H9 (cell line): ENCODE results near the gene CHST5. TPM values are rescaled to one million over a fixed set of nuclear protein-coding genes. Genes with fewer than 3 reads are reported as not detected.
A peak's percentile ranks its signal among the peaks of the same experiment; 100 is the strongest.

Experiments used
- DNase-seq: peaks from one replicate; pipeline ENCODE4 v3.0.0-alpha.2; 2017
- H2AFZ ChIP-seq: one replicate; pipeline ENCODE4 v1.6.1; 2013; ENCODE audit warnings: mild to moderate bottlenecking, low read length, control low read depth, moderate library complexity
- H2AK5ac ChIP-seq: 2 replicates; pipeline ENCODE4 v1.6.1; 2013; ENCODE audit warnings: low read length, control low read depth, mixed read lengths; ENCODE audit not compliant: insufficient read length
- H2BK120ac ChIP-seq: one replicate; pipeline ENCODE4 v1.6.1; 2013; ENCODE audit warnings: low read depth, mild to moderate bottlenecking, low read length, control low read depth, inconsistent platforms; ENCODE audit not compliant: poor library complexity, severe bottlenecking
- H2BK12ac ChIP-seq: 2 replicates; pipeline ENCODE4 v1.6.1; 2013; ENCODE audit warnings: low read length, control low read depth, mixed read lengths, low read depth; ENCODE audit not compliant: insufficient read length
- H2BK15ac ChIP-seq: 2 replicates; pipeline ENCODE4 v1.6.1; 2013; ENCODE audit warnings: low read depth, low read length, control low read depth
- H2BK20ac ChIP-seq: one replicate; pipeline ENCODE4 v1.6.1; 2013; ENCODE audit warnings: low read depth, mild to moderate bottlenecking, low read length, control low read depth, inconsistent platforms; ENCODE audit not compliant: poor library complexity, severe bottlenecking
- H2BK5ac ChIP-seq: 2 replicates; pipeline ENCODE4 v1.6.1; 2013; ENCODE audit warnings: low read length, control low read depth, mixed read lengths; ENCODE audit not compliant: insufficient read length
- H3K14ac ChIP-seq: 2 replicates; pipeline ENCODE4 v1.6.1; 2013; ENCODE audit warnings: low read length, control low read depth; ENCODE audit not compliant: insufficient read depth
- H3K18ac ChIP-seq: 2 replicates; pipeline ENCODE4 v1.6.1; 2013; ENCODE audit warnings: low read depth, mild to moderate bottlenecking, mixed read lengths, low read length, control low read depth; ENCODE audit not compliant: insufficient read length
- H3K23ac ChIP-seq: 2 replicates; pipeline ENCODE4 v1.6.1; 2013; ENCODE audit warnings: low read length, control low read depth, mixed read lengths, low read depth; ENCODE audit not compliant: insufficient read length
- H3K23me2 ChIP-seq: 2 replicates; pipeline ENCODE4 v1.6.1; 2013; ENCODE audit warnings: low read depth, mild to moderate bottlenecking, mixed read lengths, low read length, control low read depth; ENCODE audit not compliant: insufficient read length, poor library complexity, severe bottlenecking
- H3K27ac ChIP-seq: 2 replicates; pipeline ENCODE4 v1.5.1; 2013; ENCODE audit warnings: low read length, control low read depth, mixed read lengths, low read depth; ENCODE audit not compliant: insufficient read length
- H3K27me3 ChIP-seq: 2 replicates; pipeline ENCODE4 v1.6.1; 2013; ENCODE audit warnings: low read length, control low read depth, inconsistent platforms; ENCODE audit not compliant: insufficient read depth
- H3K4ac ChIP-seq: 2 replicates; pipeline ENCODE4 v1.6.1; 2013; ENCODE audit warnings: low read depth, mild to moderate bottlenecking, control low read depth, inconsistent platforms, low read length, moderate library complexity
- H3K4me1 ChIP-seq: 2 replicates; pipeline ENCODE4 v1.6.1; 2013; ENCODE audit warnings: low read length, control low read depth, inconsistent platforms; ENCODE audit not compliant: insufficient read depth
- H3K4me2 ChIP-seq: 2 replicates; pipeline ENCODE4 v1.6.1; 2013; ENCODE audit warnings: low read length, control low read depth, mixed read lengths; ENCODE audit not compliant: insufficient read length, insufficient read depth
- H3K56ac ChIP-seq: 2 replicates; pipeline ENCODE4 v1.6.1; 2013; ENCODE audit warnings: low read depth, mild to moderate bottlenecking, mixed read lengths, low read length, control low read depth; ENCODE audit not compliant: insufficient read length
- H3K79me1 ChIP-seq: 2 replicates; pipeline ENCODE4 v1.6.1; 2013; ENCODE audit warnings: low read depth, mild to moderate bottlenecking, moderate library complexity, low read length, control low read depth, inconsistent platforms; ENCODE audit not compliant: insufficient read depth, poor library complexity, severe bottlenecking
- H3K79me2 ChIP-seq: 2 replicates; pipeline ENCODE4 v1.6.1; 2013; ENCODE audit warnings: low read length, control low read depth, inconsistent platforms; ENCODE audit not compliant: insufficient read depth
- H3K9ac ChIP-seq: 2 replicates; pipeline ENCODE4 v1.6.1; 2013; ENCODE audit warnings: low read length, control low read depth, mixed read lengths; ENCODE audit not compliant: insufficient read length; ENCODE audit errors: extremely low read depth
- H3K9me3 ChIP-seq: one replicate; pipeline ENCODE4 v1.6.1; 2013; ENCODE audit warnings: low read depth, low read length, inconsistent platforms; ENCODE audit not compliant: control insufficient read depth
- H3T11ph ChIP-seq: one replicate; pipeline ENCODE4 v1.6.1; 2013; ENCODE audit warnings: mild to moderate bottlenecking, low read length, control low read depth, inconsistent platforms
- H4K20me1 ChIP-seq: one replicate; pipeline ENCODE4 v1.6.1; 2013; ENCODE audit not compliant: control insufficient read depth, insufficient read length, insufficient read depth
- H4K5ac ChIP-seq: 2 replicates; pipeline ENCODE4 v1.6.1; 2013; ENCODE audit warnings: low read depth, mild to moderate bottlenecking, mixed read lengths, low read length, control low read depth; ENCODE audit not compliant: insufficient read length
- H4K8ac ChIP-seq: replicated peaks from 2 replicates; pipeline ENCODE4 v1.6.1; 2013; ENCODE audit warnings: low read length, control low read depth, mixed read lengths, low read depth; ENCODE audit not compliant: insufficient read length
- H4K91ac ChIP-seq: 2 replicates; pipeline ENCODE4 v1.6.1; 2013; ENCODE audit warnings: low read depth, mild to moderate bottlenecking, moderate library complexity, mixed read lengths, low read length, control low read depth; ENCODE audit not compliant: insufficient read length
- H3K27ac Mint-ChIP-seq, 3 experiments: 2 replicates in 2 of 3; 3 replicates in 1 of 3; pipeline ENCODE4 v1.8.0; 2020 to 2021; ENCODE audit warnings: mixed read lengths in 3 of 3, mild to moderate bottlenecking in 1 of 3, moderate library complexity in 1 of 3
- H3K27me3 Mint-ChIP-seq: 2 replicates; pipeline ENCODE4 v1.8.0; 2021; ENCODE audit warnings: low read depth, mild to moderate bottlenecking, moderate library complexity, mixed read lengths
- H3K36me3 Mint-ChIP-seq, 3 experiments: 2 replicates in 2 of 3; 3 replicates in 1 of 3; pipeline ENCODE4 v1.8.0; 2020 to 2021; ENCODE audit warnings: low read depth in 3 of 3, mixed read lengths in 3 of 3; ENCODE audit not compliant: insufficient read depth in 1 of 3
- H3K4me1 Mint-ChIP-seq, 2 experiments: 2 replicates each; pipeline ENCODE4 v1.8.0; 2020; ENCODE audit warnings: mixed read lengths in 2 of 2
- H3K4me3 Mint-ChIP-seq, 2 experiments: 2 replicates in 1 of 2; 3 replicates in 1 of 2; pipeline ENCODE4 v1.8.0; 2020 to 2021; ENCODE audit warnings: mild to moderate bottlenecking in 2 of 2, mixed read lengths in 2 of 2, moderate library complexity in 1 of 2
- H3K9me3 Mint-ChIP-seq, 2 experiments: 2 replicates in 1 of 2; 3 replicates in 1 of 2; pipeline ENCODE4 v1.8.0; 2020; ENCODE audit warnings: mild to moderate bottlenecking in 2 of 2, mixed read lengths in 2 of 2, moderate library complexity in 1 of 2
- CTCF ChIP-seq: fragments of 200-600 bp; sonication (generic); conservative IDR thresholded peaks from 3 replicates; pipeline ENCODE4 v1.8.0; 2021; ENCODE audit warnings: antibody characterized with exemption, mild to moderate bottlenecking
- WGBS: extraction: QIAGEN DNeasy Blood & Tissue Kit; methylation state at CpG from one replicate; pipeline ENCODE4 v1.1.7; 2013; ENCODE audit warnings: missing lambda C conversion rate, low lambda C conversion rate, mixed read lengths; ENCODE audit not compliant: insufficient read length; ENCODE audit errors: extremely low coverage; 5-methylcytosine and 5-hydroxymethylcytosine counted together
- total RNA-seq: library from RNA; stranded (reverse); gene quantifications from 2 replicates; pipeline ENCODE4 v1.2.1, GENCODE V29; 2021

CHST5 gene
- total RNA-seq, 1 experiment from 2014 or later, result not detected

DNA sequence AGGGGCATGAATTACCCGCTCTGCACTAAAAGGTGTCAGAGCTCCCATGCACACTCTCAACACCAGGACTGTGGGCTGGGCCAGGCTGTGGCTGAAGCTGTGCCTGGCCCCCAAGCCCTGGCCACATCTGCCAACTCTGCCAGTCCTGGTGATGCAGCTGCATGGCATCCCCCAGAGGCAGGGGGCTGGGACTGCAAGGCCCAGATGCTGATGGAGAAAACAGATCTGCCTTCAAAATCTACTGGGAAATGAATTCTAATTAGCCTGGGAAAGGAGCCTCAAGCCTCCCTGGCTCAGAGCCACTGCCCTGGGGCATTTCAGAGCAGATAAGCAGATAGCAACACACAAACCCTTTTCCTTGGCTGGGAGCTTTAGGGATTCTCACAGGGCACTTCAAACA is 44.0 kb downstream of the CHST5 start:
- Histone ChIP-seq H2BK5ac (no peak overlapping the region), H4K20me1 (peaks cover 3% of the 10 kb centered on the region), H2BK120ac (no peak overlapping the region), H3K56ac (no peak overlapping the region), H3K79me2 (no peaks in the 10 kb centered on the region), H3K4me1 (no peaks in the 10 kb centered on the region; the same call in 1 of the 2 replicates), H3K18ac (no peak overlapping the region), H4K8ac (no peak overlapping the region), H3K27me3 (no peaks in the 10 kb centered on the region), H3K9ac (no peak overlapping the region), H2BK20ac (no peak overlapping the region), H3K27ac (no peak overlapping the region), H2BK12ac (no peak overlapping the region), H3K23me2 (peaks cover 12% of the 10 kb centered on the region), H3K79me1 (no peaks in the 10 kb centered on the region), H3T11ph (no peak overlapping the region), H2AFZ (no peak overlapping the region), H4K91ac (no peak overlapping the region), H2BK15ac (no peak overlapping the region), H3K14ac (peak overlapping the region; percentile 40; the same call in 1 of the 2 replicates), H2AK5ac (no peak overlapping the region), H3K9me3 (no peaks in the 10 kb centered on the region), H4K5ac (no peak overlapping the region), H3K23ac (no peak overlapping the region), H3K4me2 (no peak overlapping the region), H3K4ac (no peak overlapping the region)
- peaks cover 6% of the 10 kb centered on the region; the same call in 1 of the 2 replicates for H3K27me3 Mint-ChIP-seq
- peaks cover 15 to 18% of the 10 kb centered on the region in 2 experiments; a peak in 3 of 4 replicates for H3K4me1 Mint-ChIP-seq
- no CpG with 5 or more reads among the region's 1 CpG for WGBS
- DNase-seq, result peak; percentile 62
- H3K36me3 Mint-ChIP-seq, result peaks cover 4 to 20% (median 15%) of the 10 kb centered on the region in 3 experiments; a peak in 6 of 7 replicates
- H3K4me3 Mint-ChIP-seq, result no peak overlapping the region
- H3K27ac Mint-ChIP-seq, result peak overlapping the region in 1 of 3 experiments; percentile 35; a peak in 1 of 7 replicates
- H3K9me3 Mint-ChIP-seq, result no peaks in the 10 kb centered on the region
- peak; percentile 50 for TF ChIP-seq CTCF
